Measurements from ENCODE around the gene ZNF80. TPM values are rescaled to one million over a fixed set of nuclear protein-coding genes. Genes with fewer than 3 reads are reported as not detected.
A peak's percentile ranks its signal among the peaks of the same experiment; 100 is the strongest.

Gene ZNF80
- total and polyA plus RNA-seq, 2 donors (not counting 1 experiment from before 2014, with no cell fraction given), result not detected

DNA sequence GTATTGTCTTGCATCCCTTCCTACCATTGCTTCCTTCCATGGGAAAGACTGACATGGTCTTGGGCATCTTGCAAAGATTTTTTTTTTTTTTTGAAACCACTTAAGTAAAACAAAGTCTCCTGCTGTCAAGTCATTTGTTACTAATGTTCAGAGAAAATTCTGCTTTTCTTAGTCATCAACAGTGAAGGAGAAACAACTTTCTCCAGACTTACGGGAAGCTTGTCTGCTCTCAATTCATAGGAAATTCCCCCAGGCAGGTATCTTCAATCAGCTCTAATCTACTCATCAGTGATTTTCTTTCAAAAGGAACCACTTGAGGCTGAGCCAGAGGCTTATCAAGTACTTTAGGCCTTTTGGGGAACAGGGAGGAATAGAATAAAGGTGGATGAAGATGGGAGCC lies 42.6 kb downstream of the ZNF80 start:
- no peaks in the 10 kb centered on the region for H3K79me2 ChIP-seq (ENCODE audit: control insufficient read depth, insufficient read depth, low read length)
- no peaks in the 10 kb centered on the region for H3K9me3 ChIP-seq (ENCODE audit: control insufficient read depth, insufficient read depth, low read depth, low read length)
- no peak for TF ChIP-seq EZH2 (IDR thresholded peaks at IDR 0.05; ENCODE audit: low read length, missing control alignments)
- TF ChIP-seq, protein P1, sequence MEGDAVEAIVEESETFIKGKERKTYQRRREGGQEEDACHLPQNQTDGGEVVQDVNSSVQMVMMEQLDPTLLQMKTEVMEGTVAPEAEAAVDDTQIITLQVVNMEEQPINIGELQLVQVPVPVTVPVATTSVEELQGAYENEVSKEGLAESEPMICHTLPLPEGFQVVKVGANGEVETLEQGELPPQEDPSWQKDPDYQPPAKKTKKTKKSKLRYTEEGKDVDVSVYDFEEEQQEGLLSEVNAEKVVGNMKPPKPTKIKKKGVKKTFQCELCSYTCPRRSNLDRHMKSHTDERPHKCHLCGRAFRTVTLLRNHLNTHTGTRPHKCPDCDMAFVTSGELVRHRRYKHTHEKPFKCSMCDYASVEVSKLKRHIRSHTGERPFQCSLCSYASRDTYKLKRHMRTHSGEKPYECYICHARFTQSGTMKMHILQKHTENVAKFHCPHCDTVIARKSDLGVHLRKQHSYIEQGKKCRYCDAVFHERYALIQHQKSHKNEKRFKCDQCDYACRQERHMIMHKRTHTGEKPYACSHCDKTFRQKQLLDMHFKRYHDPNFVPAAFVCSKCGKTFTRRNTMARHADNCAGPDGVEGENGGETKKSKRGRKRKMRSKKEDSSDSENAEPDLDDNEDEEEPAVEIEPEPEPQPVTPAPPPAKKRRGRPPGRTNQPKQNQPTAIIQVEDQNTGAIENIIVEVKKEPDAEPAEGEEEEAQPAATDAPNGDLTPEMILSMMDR (conservative IDR thresholded peaks at IDR 0.05 in 1 of 2, IDR thresholded peaks at IDR 0.05 in 1 of 2; ENCODE audit: low read depth in 1 of 2, low read length in 2 of 2), result no peak
- no peaks in the 10 kb centered on the region for H4K20me1 ChIP-seq (ENCODE audit: control insufficient read depth, extremely low read depth, insufficient read depth, low read length)
- no peak overlapping the region for H3K4me3 ChIP-seq (replicated peaks in 1 of 4; ENCODE audit: control extremely low read depth in 1 of 4, insufficient read depth in 1 of 4, low read depth in 3 of 4, low read length in 4 of 4)
- no peak overlapping the region for H3K27ac ChIP-seq (ENCODE audit: insufficient read depth, low read length)
- no peaks in the 10 kb centered on the region for H3K36me3 ChIP-seq (ENCODE audit: control insufficient read depth, insufficient read depth, low read length)
- H3K4me1 ChIP-seq (ENCODE audit: control insufficient read depth, extremely low read depth, insufficient read depth, low read length), result no peaks in the 10 kb centered on the region
- no peak overlapping the region for H3K4me2 ChIP-seq (ENCODE audit: extremely low read depth, insufficient read depth, low read length)
- DNase-seq (ENCODE audit: low read depth in 2 of 2), result peak in 1 of 2 donors; percentile 60
- H3K27me3 ChIP-seq (ENCODE audit: control insufficient read depth, insufficient read depth, low read length), result peaks cover under 1% of the 10 kb centered on the region
- H3K9ac ChIP-seq (ENCODE audit: insufficient read depth, low read length), result no peak overlapping the region
- no peak overlapping the region for H2AFZ ChIP-seq (ENCODE audit: low read length)

DNA sequence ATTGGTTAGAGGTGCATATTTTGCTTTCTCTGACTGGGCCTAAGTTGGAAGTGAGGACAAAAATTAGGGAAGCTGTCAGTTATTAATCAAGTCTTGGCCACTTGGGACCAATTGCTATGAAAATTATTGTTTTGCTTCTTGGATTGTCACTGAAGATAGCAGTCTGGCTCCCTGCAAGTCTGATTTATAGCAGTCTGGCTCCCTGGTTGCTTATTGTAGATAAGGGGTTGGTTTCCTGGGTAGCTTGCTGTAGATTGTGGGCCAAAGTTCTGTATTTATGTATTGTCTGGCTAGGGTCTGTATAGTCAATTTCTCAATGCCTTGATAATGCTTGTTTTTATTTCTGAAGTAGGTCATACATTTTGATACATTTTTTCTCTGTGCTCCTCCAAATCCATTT lies 45.2 kb downstream of the ZNF80 start:
- no peak overlapping the region for H3K27ac ChIP-seq (ENCODE audit: insufficient read depth, low read length)
- H3K4me1 ChIP-seq (ENCODE audit: control insufficient read depth, extremely low read depth, insufficient read depth, low read length), result no peaks in the 10 kb centered on the region
- peaks cover 2% of the 10 kb centered on the region for H3K27me3 ChIP-seq (ENCODE audit: control insufficient read depth, insufficient read depth, low read length)
- no peak overlapping the region for H3K4me2 ChIP-seq (ENCODE audit: extremely low read depth, insufficient read depth, low read length)
- DNase-seq (ENCODE audit: low read depth in 2 of 2), result peak in 1 of 2 donors; percentile 60
- H3K9me3 ChIP-seq (ENCODE audit: control insufficient read depth, insufficient read depth, low read depth, low read length), result no peaks in the 10 kb centered on the region
- H3K4me3 ChIP-seq (replicated peaks in 1 of 4; ENCODE audit: control extremely low read depth in 1 of 4, insufficient read depth in 1 of 4, low read depth in 3 of 4, low read length in 4 of 4), result no peak overlapping the region
- no peaks in the 10 kb centered on the region for H3K36me3 ChIP-seq (ENCODE audit: control insufficient read depth, insufficient read depth, low read length)
- TF ChIP-seq, protein P1 (conservative IDR thresholded peaks at IDR 0.05 in 1 of 2, IDR thresholded peaks at IDR 0.05 in 1 of 2; ENCODE audit: low read depth in 1 of 2, low read length in 2 of 2), result no peak
- no peak for TF ChIP-seq EZH2 (IDR thresholded peaks at IDR 0.05; ENCODE audit: low read length, missing control alignments)
- no peaks in the 10 kb centered on the region for H4K20me1 ChIP-seq (ENCODE audit: control insufficient read depth, extremely low read depth, insufficient read depth, low read length)
- no peak overlapping the region for H2AFZ ChIP-seq (ENCODE audit: low read length)
- H3K79me2 ChIP-seq (ENCODE audit: control insufficient read depth, insufficient read depth, low read length), result no peaks in the 10 kb centered on the region
- no peak overlapping the region for H3K9ac ChIP-seq (ENCODE audit: insufficient read depth, low read length)

DNA sequence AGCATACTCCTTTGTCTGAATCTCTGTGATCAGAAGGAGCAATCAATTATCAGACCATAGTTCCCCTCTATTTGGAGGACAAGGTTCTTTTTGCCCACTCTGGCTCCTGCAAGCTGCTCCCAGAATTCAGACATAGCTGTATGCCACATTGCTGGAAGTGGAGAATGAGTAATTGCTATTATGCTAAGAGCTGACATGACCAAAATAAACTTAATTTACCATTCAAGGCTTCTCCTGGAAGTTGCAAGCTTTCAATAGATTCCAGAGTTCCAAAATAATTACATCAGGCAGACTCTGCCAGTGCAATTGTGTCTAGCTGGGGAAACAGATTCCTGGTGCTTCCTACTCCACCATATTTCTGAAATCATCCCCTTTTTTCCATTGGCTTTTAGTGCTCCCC lies 50.9 kb downstream of the ZNF80 start:
- H3K27me3 ChIP-seq (ENCODE audit: control insufficient read depth, insufficient read depth, low read length), result peaks cover 2% of the 10 kb centered on the region
- no peak overlapping the region for H3K4me2 ChIP-seq (ENCODE audit: extremely low read depth, insufficient read depth, low read length)
- DNase-seq (ENCODE audit: low read depth in 2 of 2), result peak in 1 of 2 donors; percentile 39
- no peak overlapping the region for H3K4me3 ChIP-seq (replicated peaks in 1 of 4; ENCODE audit: control extremely low read depth in 1 of 4, insufficient read depth in 1 of 4, low read depth in 3 of 4, low read length in 4 of 4)
- no peaks in the 10 kb centered on the region for H4K20me1 ChIP-seq (ENCODE audit: control insufficient read depth, extremely low read depth, insufficient read depth, low read length)
- no peaks in the 10 kb centered on the region for H3K79me2 ChIP-seq (ENCODE audit: control insufficient read depth, insufficient read depth, low read length)
- TF ChIP-seq, protein P1 (conservative IDR thresholded peaks at IDR 0.05 in 1 of 2, IDR thresholded peaks at IDR 0.05 in 1 of 2; ENCODE audit: low read depth in 1 of 2, low read length in 2 of 2), result no peak
- TF ChIP-seq EZH2 (IDR thresholded peaks at IDR 0.05; ENCODE audit: low read length, missing control alignments), result no peak
- H3K9me3 ChIP-seq (ENCODE audit: control insufficient read depth, insufficient read depth, low read depth, low read length), result no peaks in the 10 kb centered on the region
- H3K9ac ChIP-seq (ENCODE audit: insufficient read depth, low read length), result no peak overlapping the region
- H2AFZ ChIP-seq (ENCODE audit: low read length), result no peak overlapping the region
- H3K36me3 ChIP-seq (ENCODE audit: control insufficient read depth, insufficient read depth, low read length), result no peaks in the 10 kb centered on the region
- no peaks in the 10 kb centered on the region for H3K4me1 ChIP-seq (ENCODE audit: control insufficient read depth, extremely low read depth, insufficient read depth, low read length)
- no peak overlapping the region for H3K27ac ChIP-seq (ENCODE audit: insufficient read depth, low read length)

Other genes with a start within 250 kb of the ZNF80 start
- 1.8 and 3.3 TPM in 2 replicates for gene CCDC191, start 181.1 kb downstream of the ZNF80 start, total RNA-seq
- gene CCDC191, start 181.1 kb downstream of the ZNF80 start, polyA plus RNA-seq, result 0.77 and 1.7 TPM in 2 replicates
- 13.5 and 13.6 TPM in 2 replicates for gene QTRT2, start 180.8 kb downstream of the ZNF80 start, total RNA-seq
- gene QTRT2, start 180.8 kb downstream of the ZNF80 start, polyA plus RNA-seq, result 8.8 and 11.6 TPM in 2 replicates
- not detected in 2 replicates for gene DRD3, start 58.5 kb downstream of the ZNF80 start, total RNA-seq
- not detected in 2 replicates for gene DRD3, start 58.5 kb downstream of the ZNF80 start, polyA plus RNA-seq
- not detected in 2 replicates for gene TIGIT, start 56.5 kb upstream of the ZNF80 start, total RNA-seq
- not detected in 2 replicates for gene TIGIT, start 56.5 kb upstream of the ZNF80 start, polyA plus RNA-seq

Data from fibroblast of lung (primary cell).